ENCODE data around the gene CLCNKA.

DNA sequence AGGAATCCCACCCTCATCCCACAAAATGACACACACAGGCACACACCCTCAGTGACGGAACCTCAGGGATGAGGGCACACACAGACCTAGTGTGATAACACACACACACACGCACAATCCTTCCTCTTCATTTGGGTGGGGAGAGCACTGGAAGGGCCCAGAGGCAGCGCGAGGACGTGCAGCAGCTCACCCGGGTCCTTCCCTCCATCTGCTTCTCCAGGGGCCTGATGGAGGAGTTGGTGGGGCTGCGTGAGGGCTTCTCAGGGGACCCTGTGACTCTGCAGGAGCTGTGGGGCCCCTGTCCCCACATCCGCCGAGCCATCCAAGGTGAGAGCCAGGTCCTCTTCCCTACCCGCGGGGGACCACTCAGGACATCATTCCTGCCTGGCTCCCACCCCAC, 557 bp downstream of the CLCNKA start:
- TF ChIP-seq, protein P1, sequence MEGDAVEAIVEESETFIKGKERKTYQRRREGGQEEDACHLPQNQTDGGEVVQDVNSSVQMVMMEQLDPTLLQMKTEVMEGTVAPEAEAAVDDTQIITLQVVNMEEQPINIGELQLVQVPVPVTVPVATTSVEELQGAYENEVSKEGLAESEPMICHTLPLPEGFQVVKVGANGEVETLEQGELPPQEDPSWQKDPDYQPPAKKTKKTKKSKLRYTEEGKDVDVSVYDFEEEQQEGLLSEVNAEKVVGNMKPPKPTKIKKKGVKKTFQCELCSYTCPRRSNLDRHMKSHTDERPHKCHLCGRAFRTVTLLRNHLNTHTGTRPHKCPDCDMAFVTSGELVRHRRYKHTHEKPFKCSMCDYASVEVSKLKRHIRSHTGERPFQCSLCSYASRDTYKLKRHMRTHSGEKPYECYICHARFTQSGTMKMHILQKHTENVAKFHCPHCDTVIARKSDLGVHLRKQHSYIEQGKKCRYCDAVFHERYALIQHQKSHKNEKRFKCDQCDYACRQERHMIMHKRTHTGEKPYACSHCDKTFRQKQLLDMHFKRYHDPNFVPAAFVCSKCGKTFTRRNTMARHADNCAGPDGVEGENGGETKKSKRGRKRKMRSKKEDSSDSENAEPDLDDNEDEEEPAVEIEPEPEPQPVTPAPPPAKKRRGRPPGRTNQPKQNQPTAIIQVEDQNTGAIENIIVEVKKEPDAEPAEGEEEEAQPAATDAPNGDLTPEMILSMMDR (IDR thresholded peaks at IDR 0.05): no peak
- TF ChIP-seq POLR2A (IDR thresholded peaks at IDR 0.05): no peak

All from testis (tissue), 2 donors.